ENCODE data around the gene HNRNPUL1. TPM values are rescaled to one million over a fixed set of nuclear protein-coding genes. Genes with fewer than 3 reads are reported as not detected.

Gene HNRNPUL1
- total RNA-seq, 2 experiments from 2014 or later, result 194 to 360 TPM

DNA sequence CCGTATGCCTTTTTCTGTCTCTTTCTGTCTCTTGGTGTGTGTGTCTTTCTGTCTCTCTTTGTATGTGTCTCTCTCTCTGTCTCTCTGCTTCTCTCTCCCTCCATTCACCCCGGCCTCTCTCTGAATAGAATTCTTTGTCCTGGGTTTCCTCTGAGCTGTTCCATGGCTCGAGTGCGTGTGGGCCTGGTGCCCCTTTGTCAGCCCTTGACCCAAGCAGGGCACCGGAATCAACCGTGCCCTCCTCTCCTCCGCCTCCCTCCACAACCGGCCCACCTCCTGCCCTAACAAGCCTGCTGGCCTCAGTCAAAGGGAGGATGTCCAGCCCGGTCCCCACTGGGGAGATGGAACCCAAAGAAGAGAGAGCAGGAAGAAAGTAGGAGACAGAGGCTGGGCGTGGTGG is 41.9 kb upstream of the HNRNPUL1 start:
- TF ChIP-seq, protein P1, sequence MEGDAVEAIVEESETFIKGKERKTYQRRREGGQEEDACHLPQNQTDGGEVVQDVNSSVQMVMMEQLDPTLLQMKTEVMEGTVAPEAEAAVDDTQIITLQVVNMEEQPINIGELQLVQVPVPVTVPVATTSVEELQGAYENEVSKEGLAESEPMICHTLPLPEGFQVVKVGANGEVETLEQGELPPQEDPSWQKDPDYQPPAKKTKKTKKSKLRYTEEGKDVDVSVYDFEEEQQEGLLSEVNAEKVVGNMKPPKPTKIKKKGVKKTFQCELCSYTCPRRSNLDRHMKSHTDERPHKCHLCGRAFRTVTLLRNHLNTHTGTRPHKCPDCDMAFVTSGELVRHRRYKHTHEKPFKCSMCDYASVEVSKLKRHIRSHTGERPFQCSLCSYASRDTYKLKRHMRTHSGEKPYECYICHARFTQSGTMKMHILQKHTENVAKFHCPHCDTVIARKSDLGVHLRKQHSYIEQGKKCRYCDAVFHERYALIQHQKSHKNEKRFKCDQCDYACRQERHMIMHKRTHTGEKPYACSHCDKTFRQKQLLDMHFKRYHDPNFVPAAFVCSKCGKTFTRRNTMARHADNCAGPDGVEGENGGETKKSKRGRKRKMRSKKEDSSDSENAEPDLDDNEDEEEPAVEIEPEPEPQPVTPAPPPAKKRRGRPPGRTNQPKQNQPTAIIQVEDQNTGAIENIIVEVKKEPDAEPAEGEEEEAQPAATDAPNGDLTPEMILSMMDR (conservative IDR thresholded peaks at IDR 0.05; ENCODE audit: low read length), result no peak
- no peak for TF ChIP-seq EZH2phosphoT487 (IDR thresholded peaks at IDR 0.05; ENCODE audit: borderline replicate concordance, low read depth, low read length)
- ChIA-PET POLR2A (no interaction called here), CTCF (ENCODE audit: unreplicated experiment) (no interaction called here)
- Histone ChIP-seq H2AFZ (ENCODE audit: low read length) (no peak overlapping the region), H3K4me3 (ENCODE audit: low read depth, low read length, poor library complexity, severe bottlenecking) (no peak overlapping the region), H3K4me1 (ENCODE audit: insufficient read depth, low read length, poor library complexity, severe bottlenecking) (no peaks in the 10 kb centered on the region), H3K79me2 (ENCODE audit: insufficient read depth, low read depth, low read length) (no peaks in the 10 kb centered on the region), H4K20me1 (ENCODE audit: insufficient read depth, low read length) (no peaks in the 10 kb centered on the region), H3K4me2 (ENCODE audit: low read length) (no peak overlapping the region), H3K9me2 (ENCODE audit: insufficient read depth, low read length) (no peaks in the 10 kb centered on the region), H3K9me3 (ENCODE audit: low read length) (no peaks in the 10 kb centered on the region), H3K27ac (ENCODE audit: low read depth, low read length, poor library complexity, severe bottlenecking) (no peak overlapping the region), H3K36me3 (ENCODE audit: insufficient read depth, low read length) (no peaks in the 10 kb centered on the region)
- DNase-seq (ENCODE audit: low spot score), result no peak
- no TSS peak for BruUV-seq (replicated peaks)
- intact Hi-C loops (cut with micrococcal nuclease; ENCODE audit: unreplicated experiment), result no loop called here

DNA sequence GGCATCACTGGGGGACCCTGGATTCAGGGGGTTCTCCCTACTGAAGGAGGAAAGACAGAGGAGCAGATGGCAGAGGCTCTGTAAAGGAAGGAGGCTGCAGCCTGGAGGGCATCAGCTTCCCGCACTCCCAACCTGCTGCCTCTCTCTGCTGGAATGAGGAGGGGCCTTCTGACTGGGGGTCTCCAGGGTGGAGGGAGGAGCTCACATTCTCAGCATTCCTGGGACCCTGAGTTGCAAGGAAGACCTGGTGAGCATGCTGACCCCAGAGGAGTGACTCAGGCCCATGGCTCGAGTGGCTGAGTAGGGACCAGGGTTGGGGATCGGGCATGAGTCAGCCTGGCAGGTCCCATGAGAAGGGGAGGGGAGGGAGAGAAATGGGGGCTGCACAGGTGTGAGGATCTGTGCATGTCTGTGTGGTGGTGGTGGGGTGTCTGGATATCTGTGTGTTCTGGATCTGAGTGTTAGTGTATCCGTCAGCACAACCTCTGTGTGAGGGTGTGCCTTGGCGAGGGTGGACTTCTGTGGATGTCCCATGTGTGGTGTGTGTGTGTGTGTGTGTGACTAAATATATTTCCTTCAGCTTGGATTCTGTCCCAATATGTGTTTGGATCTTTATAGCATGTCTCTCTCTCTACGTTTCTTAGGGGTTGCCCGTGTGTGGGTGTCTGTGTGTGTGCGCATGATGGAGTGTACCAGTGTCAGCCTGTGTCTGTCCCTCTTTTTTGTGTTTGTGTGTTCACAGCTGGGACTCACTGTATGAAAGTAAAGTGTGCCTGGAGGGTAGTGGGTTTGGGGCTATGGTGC is 40.5 kb upstream of the HNRNPUL1 start:
- no peak overlapping the region for H3K4me2 ChIP-seq (ENCODE audit: low read length)
- intact Hi-C loops (cut with micrococcal nuclease; ENCODE audit: unreplicated experiment), result no loop called here
- no TSS peak for BruUV-seq (replicated peaks)
- TF ChIP-seq, protein P1 (conservative IDR thresholded peaks at IDR 0.05; ENCODE audit: low read length), result no peak
- no peak for TF ChIP-seq EZH2phosphoT487 (IDR thresholded peaks at IDR 0.05; ENCODE audit: borderline replicate concordance, low read depth, low read length)
- H3K36me3 ChIP-seq (ENCODE audit: insufficient read depth, low read length), result no peaks in the 10 kb centered on the region
- no peak overlapping the region for H3K27ac ChIP-seq (ENCODE audit: low read depth, low read length, poor library complexity, severe bottlenecking)
- ChIA-PET POLR2A (interaction anchor here (0.6 kb wide), 1 partner anchor 1123 kb away, joined by 3 read pairs; no protein-coding TSS in a partner anchor), CTCF (ENCODE audit: unreplicated experiment) (no interaction called here)
- DNase-seq (ENCODE audit: low spot score), result no peak
- H3K9me3 ChIP-seq (ENCODE audit: low read length), result no peaks in the 10 kb centered on the region
- H3K4me1 ChIP-seq (ENCODE audit: insufficient read depth, low read length, poor library complexity, severe bottlenecking), result no peaks in the 10 kb centered on the region
- H3K9me2 ChIP-seq (ENCODE audit: insufficient read depth, low read length), result no peaks in the 10 kb centered on the region
- H4K20me1 ChIP-seq (ENCODE audit: insufficient read depth, low read length), result no peaks in the 10 kb centered on the region
- no peaks in the 10 kb centered on the region for H3K79me2 ChIP-seq (ENCODE audit: insufficient read depth, low read depth, low read length)
- no peak overlapping the region for H3K4me3 ChIP-seq (ENCODE audit: low read depth, low read length, poor library complexity, severe bottlenecking)
- H2AFZ ChIP-seq (ENCODE audit: low read length), result no peak overlapping the region

DNA sequence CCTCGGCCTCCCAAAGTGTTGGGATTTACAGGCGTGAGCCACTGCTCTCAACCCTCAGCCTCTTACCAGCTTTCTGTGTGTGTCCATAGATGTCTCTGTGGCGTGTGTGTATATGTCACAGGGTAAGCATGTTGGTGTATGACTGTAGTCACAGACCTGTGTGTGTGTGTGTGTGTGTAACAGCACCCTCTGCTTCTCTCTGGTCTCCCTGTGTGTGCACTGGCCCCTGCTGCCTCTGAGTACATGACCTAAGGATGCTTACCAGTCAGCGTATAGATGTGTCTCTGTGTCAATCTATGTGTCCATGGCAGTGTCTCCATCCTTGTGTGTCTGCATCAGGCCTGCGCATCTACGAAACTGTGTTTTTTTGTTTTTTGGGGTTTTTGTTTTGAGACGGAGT is 39.5 kb upstream of the HNRNPUL1 start:
- CTCF ChIA-PET (ENCODE audit: unreplicated experiment), result no interaction called here
- Histone ChIP-seq H3K9me3 (ENCODE audit: low read length) (no peaks in the 10 kb centered on the region), H2AFZ (ENCODE audit: low read length) (no peak overlapping the region), H3K4me2 (ENCODE audit: low read length) (no peak overlapping the region), H4K20me1 (ENCODE audit: insufficient read depth, low read length) (no peaks in the 10 kb centered on the region), H3K79me2 (ENCODE audit: insufficient read depth, low read depth, low read length) (no peaks in the 10 kb centered on the region), H3K4me1 (ENCODE audit: insufficient read depth, low read length, poor library complexity, severe bottlenecking) (no peaks in the 10 kb centered on the region), H3K27ac (ENCODE audit: low read depth, low read length, poor library complexity, severe bottlenecking) (no peak overlapping the region), H3K4me3 (ENCODE audit: low read depth, low read length, poor library complexity, severe bottlenecking) (no peak overlapping the region), H3K9me2 (ENCODE audit: insufficient read depth, low read length) (no peaks in the 10 kb centered on the region), H3K36me3 (ENCODE audit: insufficient read depth, low read length) (no peaks in the 10 kb centered on the region)
- TF ChIP-seq, protein P1 (conservative IDR thresholded peaks at IDR 0.05; ENCODE audit: low read length), result no peak
- TF ChIP-seq EZH2phosphoT487 (IDR thresholded peaks at IDR 0.05; ENCODE audit: borderline replicate concordance, low read depth, low read length), result no peak
- intact Hi-C loops (cut with micrococcal nuclease; ENCODE audit: unreplicated experiment), result no loop called here
- no TSS peak for BruUV-seq (replicated peaks)
- POLR2A ChIA-PET, result interaction anchor here (0.6 kb wide), 1 partner anchor 1122 kb away, joined by 3 read pairs; no protein-coding TSS in a partner anchor
- DNase-seq (ENCODE audit: low spot score), result no peak

Data from OCI-LY7 (cell line).